Loucy (cell line): ENCODE measurements around the gene ADGRL3.

ENCODE experiments used
- CTCF ChIP-seq: fragments of 200-600 bp; sonication (generic); conservative IDR thresholded peaks from 2 replicates; pipeline ENCODE4 v1.5.1; 2014; ENCODE audit warnings: mild to moderate bottlenecking, antibody characterized with exemption, low read length
- EZH2phosphoT487 ChIP-seq: fragments of 200-600 bp; IDR thresholded peaks from 2 replicates; pipeline ENCODE4 v1.6.1; 2018; ENCODE audit warnings: antibody characterized with exemption, mild to moderate bottlenecking, moderate library complexity, borderline replicate concordance

- no peak for TF ChIP-seq CTCF
- no peak for TF ChIP-seq EZH2phosphoT487
Measured at GRCh38 chr4:61374447-61374891, 174.3 kb downstream of the ADGRL3 start.
